ENCODE data around the gene PRL. TPM values are rescaled to one million over a fixed set of nuclear protein-coding genes. Genes with fewer than 3 reads are reported as not detected.

The PRL gene
- total RNA-seq, 1 donor, result not detected

GRCh38 chr6:22298475-22298890, 1.6 kb upstream of the PRL start:
- peak overlapping the region; percentile 34 for H3K4me2 ChIP-seq (ENCODE audit: insufficient read depth, low read length)
- H3K27ac ChIP-seq (ENCODE audit: low read depth, low read length), result no peak overlapping the region
- H4K20me1 ChIP-seq (ENCODE audit: insufficient read depth, low read length), result no peaks in the 10 kb centered on the region
- peaks cover 4% of the 10 kb centered on the region for H3K4me1 ChIP-seq (ENCODE audit: insufficient read depth, low read length)
- TF ChIP-seq CTCF (IDR thresholded peaks at IDR 0.05; ENCODE audit: extremely low read depth, low read depth, low read length), result no peak
- H3K27me3 ChIP-seq (ENCODE audit: insufficient read depth, low read length), result no peaks in the 10 kb centered on the region
- DNase-seq (ENCODE audit: insufficient read length, low spot score, missing footprints), result no peak
- H3K9me3 ChIP-seq (ENCODE audit: low read depth, low read length), result no peaks in the 10 kb centered on the region
- H3K4me3 ChIP-seq (ENCODE audit: insufficient read depth, low read length), result no peak overlapping the region
- H2AFZ ChIP-seq (ENCODE audit: low read length), result peak overlapping the region; percentile 5
- no peaks in the 10 kb centered on the region for H3K79me2 ChIP-seq (ENCODE audit: insufficient read depth, low read length)
- H3K36me3 ChIP-seq (ENCODE audit: insufficient read depth, low read length), result no peaks in the 10 kb centered on the region

- no peak overlapping the region for H2AFZ ChIP-seq (ENCODE audit: low read length)
- no peaks in the 10 kb centered on the region for H3K36me3 ChIP-seq (ENCODE audit: insufficient read depth, low read length)
- peaks cover 4% of the 10 kb centered on the region for H3K4me1 ChIP-seq (ENCODE audit: insufficient read depth, low read length)
- no peak overlapping the region for H3K4me3 ChIP-seq (ENCODE audit: insufficient read depth, low read length)
- no peaks in the 10 kb centered on the region for H4K20me1 ChIP-seq (ENCODE audit: insufficient read depth, low read length)
- H3K27me3 ChIP-seq (ENCODE audit: insufficient read depth, low read length), result no peaks in the 10 kb centered on the region
- no peak overlapping the region for H3K4me2 ChIP-seq (ENCODE audit: insufficient read depth, low read length)
- DNase-seq (ENCODE audit: insufficient read length, low spot score, missing footprints), result no peak
- no peak for TF ChIP-seq CTCF (IDR thresholded peaks at IDR 0.05; ENCODE audit: extremely low read depth, low read depth, low read length)
- no peaks in the 10 kb centered on the region for H3K9me3 ChIP-seq (ENCODE audit: low read depth, low read length)
- H3K79me2 ChIP-seq (ENCODE audit: insufficient read depth, low read length), result no peaks in the 10 kb centered on the region
- H3K27ac ChIP-seq (ENCODE audit: low read depth, low read length), result no peak overlapping the region
These were observed 769 bp downstream of the PRL start for GRCh38 chr6:22296067-22296466.

DNA sequence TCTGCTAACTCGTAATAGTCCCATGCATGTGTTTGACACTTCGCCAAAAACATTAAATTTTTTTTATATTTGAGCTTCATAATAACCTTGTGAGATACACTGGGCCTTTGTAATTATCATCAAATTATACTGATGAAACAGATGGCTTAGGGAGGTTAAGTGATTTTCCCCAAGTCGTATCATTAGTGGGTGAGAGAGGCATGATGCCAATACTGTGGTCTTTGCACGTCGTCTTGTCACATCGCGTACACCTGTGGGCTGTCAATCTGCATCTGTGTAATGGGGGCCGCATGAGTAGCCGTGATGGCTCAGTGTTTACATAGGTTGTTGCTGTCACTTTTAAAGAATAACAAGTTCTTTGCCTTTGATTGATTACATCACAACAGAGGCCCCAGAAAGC, 1.7 kb downstream of the PRL start:
- Histone ChIP-seq H2AFZ (ENCODE audit: low read length) (no peak overlapping the region), H3K4me2 (ENCODE audit: insufficient read depth, low read length) (no peak overlapping the region), H3K4me3 (ENCODE audit: insufficient read depth, low read length) (no peak overlapping the region), H3K9me3 (ENCODE audit: low read depth, low read length) (no peaks in the 10 kb centered on the region), H3K27me3 (ENCODE audit: insufficient read depth, low read length) (no peaks in the 10 kb centered on the region), H4K20me1 (ENCODE audit: insufficient read depth, low read length) (no peaks in the 10 kb centered on the region), H3K36me3 (ENCODE audit: insufficient read depth, low read length) (no peaks in the 10 kb centered on the region), H3K79me2 (ENCODE audit: insufficient read depth, low read length) (no peaks in the 10 kb centered on the region), H3K27ac (ENCODE audit: low read depth, low read length) (no peak overlapping the region), H3K4me1 (ENCODE audit: insufficient read depth, low read length) (peaks cover 4% of the 10 kb centered on the region)
- DNase-seq (ENCODE audit: insufficient read length, low spot score, missing footprints), result no peak
- no peak for TF ChIP-seq CTCF (IDR thresholded peaks at IDR 0.05; ENCODE audit: extremely low read depth, low read depth, low read length)

GRCh38 chr6:22294301-22294700, 2.5 kb downstream of the PRL start:
- H3K9me3 ChIP-seq (ENCODE audit: low read depth, low read length), result no peaks in the 10 kb centered on the region
- no peak for TF ChIP-seq CTCF (IDR thresholded peaks at IDR 0.05; ENCODE audit: extremely low read depth, low read depth, low read length)
- no peak overlapping the region for H3K4me2 ChIP-seq (ENCODE audit: insufficient read depth, low read length)
- H2AFZ ChIP-seq (ENCODE audit: low read length), result peak overlapping the region; percentile 26
- no peaks in the 10 kb centered on the region for H3K36me3 ChIP-seq (ENCODE audit: insufficient read depth, low read length)
- no peak overlapping the region for H3K4me3 ChIP-seq (ENCODE audit: insufficient read depth, low read length)
- H3K79me2 ChIP-seq (ENCODE audit: insufficient read depth, low read length), result no peaks in the 10 kb centered on the region
- no peak for DNase-seq (ENCODE audit: insufficient read length, low spot score, missing footprints)
- H4K20me1 ChIP-seq (ENCODE audit: insufficient read depth, low read length), result no peaks in the 10 kb centered on the region
- no peak overlapping the region for H3K27ac ChIP-seq (ENCODE audit: low read depth, low read length)
- no peaks in the 10 kb centered on the region for H3K27me3 ChIP-seq (ENCODE audit: insufficient read depth, low read length)
- peaks cover 4% of the 10 kb centered on the region for H3K4me1 ChIP-seq (ENCODE audit: insufficient read depth, low read length)

Data from osteoblast (primary cell).